WTC11 (cell line): ENCODE data around the gene SENP3. TPM values are rescaled to one million over a fixed set of nuclear protein-coding genes. Genes with fewer than 3 reads are reported as not detected.
A peak's percentile ranks its signal among the peaks of the same experiment; 100 is the strongest.

ENCODE experiments used
- ATAC-seq: fragments of 200-7000 bp; cut with Tn5 transposase; 2 replicates; pipeline ENCODE4 v1.10.0; 2021; ENCODE audit warnings: mild to moderate bottlenecking, moderate library complexity
- CTCF ChIA-PET: fragments of 300-600 bp; sonication (Branson Sonifier 250); formaldehyde crosslinking; loops from one replicate; lab custom pipeline; 2021; ENCODE audit warnings: antibody characterized with exemption; lab: Charles Lee
- POLR2A ChIA-PET: fragments of 350-600 bp; sonication (Branson Sonifier 250); formaldehyde crosslinking; loops from one replicate; lab custom pipeline; 2021; ENCODE audit warnings: antibody characterized with exemption; lab: Charles Lee
- DNase-seq: peaks from one replicate; pipeline ENCODE4 v3.0.0; 2021; ENCODE audit warnings: low spot score
- H3K27ac Mint-ChIP-seq: 2 replicates; pipeline ENCODE4 v1.8.0; 2021; ENCODE audit warnings: mixed read lengths
- H3K27me3 Mint-ChIP-seq: 2 replicates; pipeline ENCODE4 v1.8.0; 2021; ENCODE audit warnings: low read depth, mild to moderate bottlenecking, moderate library complexity, mixed read lengths
- H3K36me3 Mint-ChIP-seq: 2 replicates; pipeline ENCODE4 v1.8.0; 2021; ENCODE audit warnings: mixed read lengths
- H3K4me1 Mint-ChIP-seq: 2 replicates; pipeline ENCODE4 v1.8.0; 2022; ENCODE audit warnings: mixed read lengths
- H3K4me3 Mint-ChIP-seq: 2 replicates; pipeline ENCODE4 v1.8.0; 2021; ENCODE audit warnings: mild to moderate bottlenecking, moderate library complexity, mixed read lengths
- H3K9me3 Mint-ChIP-seq: 2 replicates; pipeline ENCODE4 v1.8.0; 2021; ENCODE audit warnings: mixed read lengths
- E2F4 ChIP-seq: sonication (generic); formaldehyde crosslinking; IDR thresholded peaks from 2 replicates; pipeline ENCODE4 v1.8.1; 2022; ENCODE audit warnings: low read depth, mild to moderate bottlenecking, moderate library complexity, missing genetic modification reagents, borderline replicate concordance
- ERG ChIP-seq: fragments of 250-450 bp; sonication (Bioruptor Pico); IDR thresholded peaks from 2 replicates; pipeline ENCODE4 v1.8.0; 2021; ENCODE audit warnings: mild to moderate bottlenecking
- KAT7 ChIP-seq: sonication (generic); formaldehyde crosslinking; IDR thresholded peaks from 2 replicates; pipeline ENCODE4 v1.8.1; 2023; ENCODE audit warnings: missing genetic modification reagents, mild to moderate bottlenecking, borderline replicate concordance
- NR1H2 ChIP-seq: sonication (generic); formaldehyde crosslinking; IDR thresholded peaks from 2 replicates; pipeline ENCODE4 v1.9.0; 2021; ENCODE audit warnings: mild to moderate bottlenecking, moderate library complexity, missing genetic modification reagents
- PRRX2 ChIP-seq: fragments of 250-450 bp; sonication (Bioruptor Pico); IDR thresholded peaks from 2 replicates; pipeline ENCODE4 v1.8.0; 2021; ENCODE audit warnings: mild to moderate bottlenecking
- SMAD4 ChIP-seq: sonication (generic); formaldehyde crosslinking; IDR thresholded peaks from 2 replicates; pipeline ENCODE4 v1.8.0; 2022; ENCODE audit warnings: mild to moderate bottlenecking, missing genetic modification reagents
- TEAD4 ChIP-seq: sonication (generic); formaldehyde crosslinking; IDR thresholded peaks from 2 replicates; pipeline ENCODE4 v1.8.0; 2022; ENCODE audit warnings: mild to moderate bottlenecking, missing genetic modification reagents
- ZNF232 ChIP-seq: sonication (generic); formaldehyde crosslinking; IDR thresholded peaks from 2 replicates; pipeline ENCODE4 v1.8.0; 2022; ENCODE audit warnings: mild to moderate bottlenecking, missing genetic modification reagents
- ZNF281 ChIP-seq: sonication (generic); formaldehyde crosslinking; IDR thresholded peaks from 2 replicates; pipeline ENCODE4 v1.8.0; 2023; ENCODE audit warnings: mild to moderate bottlenecking, missing genetic modification reagents
- ZNF317 ChIP-seq: sonication (generic); formaldehyde crosslinking; IDR thresholded peaks from 2 replicates; pipeline ENCODE4 v1.8.1; 2023; ENCODE audit warnings: low read depth, mild to moderate bottlenecking, moderate library complexity, missing genetic modification reagents, borderline replicate concordance
- ZNF416 ChIP-seq: fragments of 250-450 bp; sonication (Bioruptor Pico); IDR thresholded peaks from 2 replicates; pipeline ENCODE4 v1.9.0; 2021; ENCODE audit warnings: mild to moderate bottlenecking, inconsistent platforms
- ZNF671 ChIP-seq: fragments of 250-450 bp; sonication (Bioruptor Pico); IDR thresholded peaks from 2 replicates; pipeline ENCODE4 v1.8.0; 2021; ENCODE audit warnings: mild to moderate bottlenecking
- total RNA-seq: library from RNA; stranded (reverse); gene quantifications from 3 replicates; pipeline ENCODE4 v1.2.3, GENCODE V29; 2021
- TF ChIP-seq, protein P1 (sequence below): sonication (generic); formaldehyde crosslinking; IDR thresholded peaks from 2 replicates; pipeline ENCODE4 v1.8.1; 2023; ENCODE audit warnings: mild to moderate bottlenecking, missing genetic modification reagents, borderline replicate concordance
- TF ChIP-seq, protein P2 (sequence below): sonication (generic); formaldehyde crosslinking; IDR thresholded peaks from 2 replicates; pipeline ENCODE4 v1.8.1; 2023; ENCODE audit warnings: mild to moderate bottlenecking, missing genetic modification reagents
- TF ChIP-seq, protein P3 (sequence below): fragments of 250-450 bp; sonication (Bioruptor Pico); IDR thresholded peaks from 2 replicates; pipeline ENCODE4 v1.9.0; 2021; ENCODE audit warnings: mild to moderate bottlenecking
- TF ChIP-seq, protein P4 (sequence below): fragments of 200-600 bp; IDR thresholded peaks from 2 replicates; pipeline ENCODE4 v1.8.0; 2022; ENCODE audit warnings: antibody characterized with exemption
- TF ChIP-seq, protein P5 (sequence below): sonication (generic); formaldehyde crosslinking; IDR thresholded peaks from 2 replicates; pipeline ENCODE4 v1.8.1; 2023; ENCODE audit warnings: mild to moderate bottlenecking, moderate library complexity, missing genetic modification reagents

The SENP3 gene
- total RNA-seq, 1 experiment from 2014 or later: 85.4 TPM

DNA sequence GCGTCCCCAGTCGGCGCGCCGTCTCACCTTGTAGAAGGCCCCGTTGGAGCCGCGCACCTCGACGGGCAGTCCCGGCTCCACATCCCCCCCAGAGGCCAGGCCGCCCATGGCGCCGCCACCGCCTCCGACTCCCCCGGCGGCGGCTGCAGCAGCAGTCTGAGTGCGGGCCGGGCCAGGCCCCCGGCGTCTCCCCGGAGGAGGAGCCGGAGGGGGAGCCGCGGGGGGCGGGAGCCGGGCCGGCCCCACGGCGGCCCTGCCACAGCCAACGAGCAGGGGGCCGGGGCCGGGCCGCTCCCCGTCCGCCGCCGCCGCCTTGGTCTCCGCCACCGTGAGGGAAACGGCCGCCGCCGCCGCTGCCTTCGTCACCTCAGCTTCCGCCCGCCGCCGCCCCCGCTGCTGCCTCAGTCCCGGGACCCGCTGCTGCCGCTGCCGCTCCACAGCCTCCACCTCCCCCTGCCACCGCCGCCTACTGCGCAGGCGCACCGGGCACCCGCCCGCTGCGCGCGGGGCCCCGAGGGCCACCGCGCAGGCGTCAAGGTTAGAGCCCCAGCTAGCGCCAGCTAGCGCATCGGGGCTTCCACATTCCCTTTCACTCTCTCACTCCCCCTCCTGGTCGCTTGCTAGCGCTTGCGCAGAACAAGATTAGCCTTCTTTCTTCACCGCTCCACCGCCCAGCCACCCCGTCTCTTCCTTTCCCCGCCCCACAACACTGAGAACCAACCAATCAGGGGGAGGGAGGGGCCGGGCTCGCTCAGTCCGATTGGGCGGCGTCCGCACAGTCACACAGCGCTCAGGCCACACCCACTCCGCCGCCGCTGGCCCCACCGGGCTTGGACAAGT, 52.9 kb downstream of the SENP3 start, which contains the start of gene FXR2:
Gene FXR2 (minus strand): TSS at position 473 of the 840 bp plus-strand sequence. CDS start 365 bp downstream, at position 108.
- Mint-ChIP-seq H3K9me3 (no peaks in the 10 kb centered on the region), H3K27ac (peak within 1 kb of the TSS; percentile 99), H3K4me1 (peaks cover 22% of the 10 kb centered on the region), H3K27me3 (no peaks in the 10 kb centered on the region), H3K36me3 (peaks cover 6% of the 10 kb centered on the region; the same call in 1 of the 2 replicates), H3K4me3 (peak within 1 kb of the TSS; percentile 83)
- ATAC-seq (peak; percentile 96), DNase-seq (peak; percentile 100)
- ChIA-PET POLR2A (interaction anchor here (0.7 to 2.8 kb wide), 8 partner anchors 13 to 73 kb away, joined by 3 to 31 read pairs (median 5); partner anchors contain the start of genes ATP1B2, MPDU1, SAT2 and TP53), CTCF (interaction anchor here (0.9 to 3.5 kb wide), 22 partner anchors 13 to 376 kb away, joined by 3 to 47 read pairs (median 6); partner anchors contain the start of genes ATP1B2, DNAH2, MPDU1 and SAT2)
- TF ChIP-seq TEAD4 (CRISPR knock-in tag) (no peak), ZNF317 (no peak), SMAD4 (CRISPR knock-in tag) (no peak), E2F4 (CRISPR knock-in tag) (no peak), PRRX2 (CRISPR knock-in tag) (no peak), ZNF281 (CRISPR knock-in tag) (no peak), ZNF671 (CRISPR knock-in tag) (no peak), ERG (CRISPR knock-in tag) (no peak), ZNF232 (CRISPR knock-in tag) (no peak), ZNF416 (no peak), KAT7 (CRISPR knock-in tag) (no peak; the same call in 1 of the 2 replicates), NR1H2 (no peak)
- TF ChIP-seq, protein P1, sequence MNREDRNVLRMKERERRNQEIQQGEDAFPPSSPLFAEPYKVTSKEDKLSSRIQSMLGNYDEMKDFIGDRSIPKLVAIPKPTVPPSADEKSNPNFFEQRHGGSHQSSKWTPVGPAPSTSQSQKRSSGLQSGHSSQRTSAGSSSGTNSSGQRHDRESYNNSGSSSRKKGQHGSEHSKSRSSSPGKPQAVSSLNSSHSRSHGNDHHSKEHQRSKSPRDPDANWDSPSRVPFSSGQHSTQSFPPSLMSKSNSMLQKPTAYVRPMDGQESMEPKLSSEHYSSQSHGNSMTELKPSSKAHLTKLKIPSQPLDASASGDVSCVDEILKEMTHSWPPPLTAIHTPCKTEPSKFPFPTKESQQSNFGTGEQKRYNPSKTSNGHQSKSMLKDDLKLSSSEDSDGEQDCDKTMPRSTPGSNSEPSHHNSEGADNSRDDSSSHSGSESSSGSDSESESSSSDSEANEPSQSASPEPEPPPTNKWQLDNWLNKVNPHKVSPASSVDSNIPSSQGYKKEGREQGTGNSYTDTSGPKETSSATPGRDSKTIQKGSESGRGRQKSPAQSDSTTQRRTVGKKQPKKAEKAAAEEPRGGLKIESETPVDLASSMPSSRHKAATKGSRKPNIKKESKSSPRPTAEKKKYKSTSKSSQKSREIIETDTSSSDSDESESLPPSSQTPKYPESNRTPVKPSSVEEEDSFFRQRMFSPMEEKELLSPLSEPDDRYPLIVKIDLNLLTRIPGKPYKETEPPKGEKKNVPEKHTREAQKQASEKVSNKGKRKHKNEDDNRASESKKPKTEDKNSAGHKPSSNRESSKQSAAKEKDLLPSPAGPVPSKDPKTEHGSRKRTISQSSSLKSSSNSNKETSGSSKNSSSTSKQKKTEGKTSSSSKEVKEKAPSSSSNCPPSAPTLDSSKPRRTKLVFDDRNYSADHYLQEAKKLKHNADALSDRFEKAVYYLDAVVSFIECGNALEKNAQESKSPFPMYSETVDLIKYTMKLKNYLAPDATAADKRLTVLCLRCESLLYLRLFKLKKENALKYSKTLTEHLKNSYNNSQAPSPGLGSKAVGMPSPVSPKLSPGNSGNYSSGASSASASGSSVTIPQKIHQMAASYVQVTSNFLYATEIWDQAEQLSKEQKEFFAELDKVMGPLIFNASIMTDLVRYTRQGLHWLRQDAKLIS (CRISPR knock-in tag): no peak
- TF ChIP-seq, protein P2, sequence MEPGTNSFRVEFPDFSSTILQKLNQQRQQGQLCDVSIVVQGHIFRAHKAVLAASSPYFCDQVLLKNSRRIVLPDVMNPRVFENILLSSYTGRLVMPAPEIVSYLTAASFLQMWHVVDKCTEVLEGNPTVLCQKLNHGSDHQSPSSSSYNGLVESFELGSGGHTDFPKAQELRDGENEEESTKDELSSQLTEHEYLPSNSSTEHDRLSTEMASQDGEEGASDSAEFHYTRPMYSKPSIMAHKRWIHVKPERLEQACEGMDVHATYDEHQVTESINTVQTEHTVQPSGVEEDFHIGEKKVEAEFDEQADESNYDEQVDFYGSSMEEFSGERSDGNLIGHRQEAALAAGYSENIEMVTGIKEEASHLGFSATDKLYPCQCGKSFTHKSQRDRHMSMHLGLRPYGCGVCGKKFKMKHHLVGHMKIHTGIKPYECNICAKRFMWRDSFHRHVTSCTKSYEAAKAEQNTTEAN: no peak
- TF ChIP-seq, protein P3, sequence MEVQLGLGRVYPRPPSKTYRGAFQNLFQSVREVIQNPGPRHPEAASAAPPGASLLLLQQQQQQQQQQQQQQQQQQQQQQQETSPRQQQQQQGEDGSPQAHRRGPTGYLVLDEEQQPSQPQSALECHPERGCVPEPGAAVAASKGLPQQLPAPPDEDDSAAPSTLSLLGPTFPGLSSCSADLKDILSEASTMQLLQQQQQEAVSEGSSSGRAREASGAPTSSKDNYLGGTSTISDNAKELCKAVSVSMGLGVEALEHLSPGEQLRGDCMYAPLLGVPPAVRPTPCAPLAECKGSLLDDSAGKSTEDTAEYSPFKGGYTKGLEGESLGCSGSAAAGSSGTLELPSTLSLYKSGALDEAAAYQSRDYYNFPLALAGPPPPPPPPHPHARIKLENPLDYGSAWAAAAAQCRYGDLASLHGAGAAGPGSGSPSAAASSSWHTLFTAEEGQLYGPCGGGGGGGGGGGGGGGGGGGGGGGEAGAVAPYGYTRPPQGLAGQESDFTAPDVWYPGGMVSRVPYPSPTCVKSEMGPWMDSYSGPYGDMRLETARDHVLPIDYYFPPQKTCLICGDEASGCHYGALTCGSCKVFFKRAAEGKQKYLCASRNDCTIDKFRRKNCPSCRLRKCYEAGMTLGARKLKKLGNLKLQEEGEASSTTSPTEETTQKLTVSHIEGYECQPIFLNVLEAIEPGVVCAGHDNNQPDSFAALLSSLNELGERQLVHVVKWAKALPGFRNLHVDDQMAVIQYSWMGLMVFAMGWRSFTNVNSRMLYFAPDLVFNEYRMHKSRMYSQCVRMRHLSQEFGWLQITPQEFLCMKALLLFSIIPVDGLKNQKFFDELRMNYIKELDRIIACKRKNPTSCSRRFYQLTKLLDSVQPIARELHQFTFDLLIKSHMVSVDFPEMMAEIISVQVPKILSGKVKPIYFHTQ (CRISPR knock-in tag): no peak
- TF ChIP-seq, protein P4, sequence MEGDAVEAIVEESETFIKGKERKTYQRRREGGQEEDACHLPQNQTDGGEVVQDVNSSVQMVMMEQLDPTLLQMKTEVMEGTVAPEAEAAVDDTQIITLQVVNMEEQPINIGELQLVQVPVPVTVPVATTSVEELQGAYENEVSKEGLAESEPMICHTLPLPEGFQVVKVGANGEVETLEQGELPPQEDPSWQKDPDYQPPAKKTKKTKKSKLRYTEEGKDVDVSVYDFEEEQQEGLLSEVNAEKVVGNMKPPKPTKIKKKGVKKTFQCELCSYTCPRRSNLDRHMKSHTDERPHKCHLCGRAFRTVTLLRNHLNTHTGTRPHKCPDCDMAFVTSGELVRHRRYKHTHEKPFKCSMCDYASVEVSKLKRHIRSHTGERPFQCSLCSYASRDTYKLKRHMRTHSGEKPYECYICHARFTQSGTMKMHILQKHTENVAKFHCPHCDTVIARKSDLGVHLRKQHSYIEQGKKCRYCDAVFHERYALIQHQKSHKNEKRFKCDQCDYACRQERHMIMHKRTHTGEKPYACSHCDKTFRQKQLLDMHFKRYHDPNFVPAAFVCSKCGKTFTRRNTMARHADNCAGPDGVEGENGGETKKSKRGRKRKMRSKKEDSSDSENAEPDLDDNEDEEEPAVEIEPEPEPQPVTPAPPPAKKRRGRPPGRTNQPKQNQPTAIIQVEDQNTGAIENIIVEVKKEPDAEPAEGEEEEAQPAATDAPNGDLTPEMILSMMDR: peak; percentile 36; the same call in 1 of the 2 replicates
- TF ChIP-seq, protein P5, sequence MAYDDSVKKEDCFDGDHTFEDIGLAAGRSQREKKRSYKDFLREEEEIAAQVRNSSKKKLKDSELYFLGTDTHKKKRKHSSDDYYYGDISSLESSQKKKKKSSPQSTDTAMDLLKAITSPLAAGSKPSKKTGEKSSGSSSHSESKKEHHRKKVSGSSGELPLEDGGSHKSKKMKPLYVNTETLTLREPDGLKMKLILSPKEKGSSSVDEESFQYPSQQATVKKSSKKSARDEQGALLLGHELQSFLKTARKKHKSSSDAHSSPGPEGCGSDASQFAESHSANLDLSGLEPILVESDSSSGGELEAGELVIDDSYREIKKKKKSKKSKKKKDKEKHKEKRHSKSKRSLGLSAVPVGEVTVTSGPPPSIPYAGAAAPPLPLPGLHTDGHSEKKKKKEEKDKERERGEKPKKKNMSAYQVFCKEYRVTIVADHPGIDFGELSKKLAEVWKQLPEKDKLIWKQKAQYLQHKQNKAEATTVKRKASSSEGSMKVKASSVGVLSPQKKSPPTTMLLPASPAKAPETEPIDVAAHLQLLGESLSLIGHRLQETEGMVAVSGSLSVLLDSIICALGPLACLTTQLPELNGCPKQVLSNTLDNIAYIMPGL (CRISPR knock-in tag): peak; percentile 8; the same call in 1 of the 2 replicates
